CD14-positive monocyte (primary cell): Measurements from ENCODE around the gene METTL25. TPM values are rescaled to one million over a fixed set of nuclear protein-coding genes. Genes with fewer than 3 reads are reported as not detected.

Source experiments
- DNase-seq, 3 donors: peaks; one replicate each; pipeline ENCODE4 v3.0.0-alpha.2; 2011 to 2022
- H2AFZ ChIP-seq: 2 replicates; pipeline ENCODE4 v1.6.0; 2012; ENCODE audit warnings: mild to moderate bottlenecking, low read depth, low read length, inconsistent platforms; ENCODE audit not compliant: insufficient read depth, poor library complexity, severe bottlenecking
- H3K27ac ChIP-seq, 2 donors: 1 replicate in 1 of 2; 2 replicates in 1 of 2; pipeline ENCODE4 v1.5.1; 2012 to 2013; ENCODE audit warnings: low read length in 2 of 2, control low read depth in 1 of 2, inconsistent platforms in 1 of 2, low read depth in 1 of 2, mild to moderate bottlenecking in 1 of 2
- H3K27me3 ChIP-seq, 2 donors: one replicate each; pipeline versions ENCODE4 v1.6.0 to v1.6.1; 2011 to 2013; ENCODE audit warnings: low read length in 2 of 2; ENCODE audit not compliant: control insufficient read depth in 2 of 2, insufficient read depth in 2 of 2
- H3K36me3 ChIP-seq, 2 donors: replicated peaks in 1 of 2; 1 replicate in 1 of 2; 2 replicates in 1 of 2; pipeline versions ENCODE4 v1.5.1 to v1.6.1; 2012 to 2013; ENCODE audit warnings: low read length in 2 of 2, control low read depth in 1 of 2, inconsistent platforms in 1 of 2, mild to moderate bottlenecking in 1 of 2; ENCODE audit not compliant: insufficient read depth in 2 of 2, control insufficient read depth in 1 of 2
- H3K4me1 ChIP-seq, 2 donors: 1 replicate in 1 of 2; 2 replicates in 1 of 2; pipeline versions ENCODE4 v1.5.1 to v1.6.1; 2012 to 2013; ENCODE audit warnings: low read length in 2 of 2, control low read depth in 1 of 2, inconsistent platforms in 1 of 2, mild to moderate bottlenecking in 1 of 2, moderate library complexity in 1 of 2; ENCODE audit not compliant: insufficient read depth in 2 of 2, control insufficient read depth in 1 of 2
- H3K4me2 ChIP-seq: replicated peaks from 2 replicates; pipeline ENCODE3; 2012; ENCODE audit warnings: low read length, moderate library complexity, mild to moderate bottlenecking; ENCODE audit not compliant: poor library complexity, severe bottlenecking; ENCODE audit errors: extremely low read depth
- H3K4me3 ChIP-seq, 3 experiments: fragments of 200-600 bp in 1 of 3; sonication (generic) in 1 of 3; replicated peaks in 1 of 3; 1 replicate in 2 of 3; 2 replicates in 1 of 3; pipeline ENCODE4 v1.5.1; 2011 to 2013; ENCODE audit warnings: low read length in 3 of 3, mild to moderate bottlenecking in 3 of 3, control low read depth in 2 of 3, low read depth in 2 of 3, inconsistent platforms in 1 of 3, moderate library complexity in 1 of 3
- H3K79me2 ChIP-seq: 2 replicates; pipeline ENCODE4 v1.6.0; 2012; ENCODE audit warnings: mild to moderate bottlenecking, control low read depth, inconsistent platforms, low read length, moderate library complexity; ENCODE audit not compliant: insufficient read depth
- H3K9ac ChIP-seq: 2 replicates; pipeline ENCODE4 v1.6.0; 2017; ENCODE audit warnings: low read length, mild to moderate bottlenecking; ENCODE audit not compliant: insufficient read depth, poor library complexity, severe bottlenecking
- H3K9me3 ChIP-seq, 2 donors: replicated peaks in 1 of 2; 1 replicate in 1 of 2; 2 replicates in 1 of 2; pipeline versions ENCODE4 v1.5.1 to v1.6.1; 2012 to 2013; ENCODE audit warnings: low read length in 2 of 2, control low read depth in 1 of 2; ENCODE audit not compliant: control insufficient read depth in 1 of 2, insufficient read depth in 1 of 2
- H4K20me1 ChIP-seq: 2 replicates; pipeline ENCODE4 v1.6.0; 2012; ENCODE audit warnings: mild to moderate bottlenecking, low read length, control low read depth, moderate library complexity; ENCODE audit not compliant: insufficient read depth
- H3K27ac Mint-ChIP-seq, 7 donors: one replicate each; pipeline ENCODE4 v1.8.0; 2020; ENCODE audit warnings: mild to moderate bottlenecking in 7 of 7, mixed read lengths in 7 of 7, moderate library complexity in 6 of 7, inconsistent platforms in 2 of 7
- H3K27me3 Mint-ChIP-seq, 3 donors: one replicate each; pipeline ENCODE4 v1.8.0; 2021 to 2022; ENCODE audit warnings: low read depth in 3 of 3, mild to moderate bottlenecking in 3 of 3, mixed read lengths in 3 of 3, moderate library complexity in 3 of 3, inconsistent platforms in 1 of 3
- H3K36me3 Mint-ChIP-seq, 2 donors: one replicate each; pipeline ENCODE4 v1.8.0; 2020; ENCODE audit warnings: mixed read lengths in 2 of 2, inconsistent platforms in 1 of 2, mild to moderate bottlenecking in 1 of 2
- H3K4me1 Mint-ChIP-seq: one replicate; pipeline ENCODE4 v1.8.0; 2020; ENCODE audit warnings: mild to moderate bottlenecking, mixed read lengths
- H3K4me3 Mint-ChIP-seq, 2 donors: one replicate each; pipeline ENCODE4 v1.8.0; 2020; ENCODE audit warnings: mild to moderate bottlenecking in 2 of 2, mixed read lengths in 2 of 2, moderate library complexity in 1 of 2
- H3K9me3 Mint-ChIP-seq, 7 donors: one replicate each; pipeline ENCODE4 v1.8.0; 2020 to 2022; ENCODE audit warnings: mixed read lengths in 7 of 7, mild to moderate bottlenecking in 6 of 7, moderate library complexity in 6 of 7, inconsistent platforms in 2 of 7
- CTCF ChIP-seq: fragments of 200-600 bp; IDR thresholded peaks from one replicate; pipeline ENCODE4 v1.8.0; 2022; ENCODE audit warnings: antibody characterized with exemption, mild to moderate bottlenecking
- WGBS: methylation state at CpG from one replicate; pipeline ENCODE4 v1.1.5; 2013; ENCODE audit warnings: missing lambda C conversion rate; ENCODE audit not compliant: insufficient coverage; 5-methylcytosine and 5-hydroxymethylcytosine counted together
- intact Hi-C, 2 donors: fragments of 100-400 bp; cut with micrococcal nuclease; formaldehyde crosslinking; loops; one replicate each; pipeline versions ENCODE4 v1.15.0 to v1.15.1; 2023
- polyA plus RNA-seq, 3 donors: library from polyadenylated mRNA; depleted of rRNA in 1 of 3; unstranded in 2 of 3; stranded (reverse) in 1 of 3; fragments of 300-500 nt in 2 of 3; fragments of >200 nt in 1 of 3; fragmentation: Illumina TruSeq in 2 of 3; gene quantifications; 1 replicate in 2 of 3; 2 replicates in 1 of 3; pipeline ENCODE4 v1.2.3, GENCODE V29; 2012 to 2021

Gene METTL25
- polyA plus RNA-seq, 3 donors = 7.0 to 12.2 (median 8.1) TPM

GRCh38 chr12:82398879-82399278, 40.5 kb downstream of the METTL25 start:
- Mint-ChIP-seq H3K27ac (no peak overlapping the region), H3K36me3 (peaks cover 28 to 30% of the 10 kb centered on the region in 2 donors), H3K9me3 (no peaks in the 10 kb centered on the region), H3K4me3 (no peak overlapping the region), H3K27me3 (no peaks in the 10 kb centered on the region), H3K4me1 (no peaks in the 10 kb centered on the region)
- Histone ChIP-seq H3K4me1 (no peaks in the 10 kb centered on the region), H3K36me3 (peaks cover 12 to 26% of the 10 kb centered on the region in 2 donors), H2AFZ (no peak overlapping the region), H3K4me3 (no peak overlapping the region), H4K20me1 (no peaks in the 10 kb centered on the region), H3K4me2 (no peak overlapping the region), H3K79me2 (no peaks in the 10 kb centered on the region), H3K9ac (no peak overlapping the region), H3K9me3 (no peaks in the 10 kb centered on the region), H3K27me3 (no peaks in the 10 kb centered on the region), H3K27ac (no peak overlapping the region)
- intact Hi-C loops = no loop called here
- no peak for DNase-seq
- no peak for TF ChIP-seq CTCF

- peaks cover 23 to 26% of the 10 kb centered on the region in 2 donors for H3K36me3 Mint-ChIP-seq
- H3K79me2 ChIP-seq = no peaks in the 10 kb centered on the region
- H3K4me1 ChIP-seq = no peaks in the 10 kb centered on the region
- no peak overlapping the region for H3K27ac Mint-ChIP-seq
- no peaks in the 10 kb centered on the region for H3K27me3 Mint-ChIP-seq
- no peak overlapping the region for H3K4me3 Mint-ChIP-seq
- no peaks in the 10 kb centered on the region for H4K20me1 ChIP-seq
- no peaks in the 10 kb centered on the region for H3K9me3 Mint-ChIP-seq
- no peak overlapping the region for H3K4me3 ChIP-seq
- H3K36me3 ChIP-seq = peaks cover 8 to 11% of the 10 kb centered on the region in 2 donors
- H3K9ac ChIP-seq = no peak overlapping the region
- no peak overlapping the region for H3K27ac ChIP-seq
- no peaks in the 10 kb centered on the region for H3K4me1 Mint-ChIP-seq
- no peaks in the 10 kb centered on the region for H3K27me3 ChIP-seq
- no peak overlapping the region for H3K4me2 ChIP-seq
- DNase-seq = no peak
- H2AFZ ChIP-seq = no peak overlapping the region
- TF ChIP-seq CTCF = no peak
- H3K9me3 ChIP-seq = no peaks in the 10 kb centered on the region
- no CpG with 5 or more reads among the region's 2 CpGs for WGBS
- intact Hi-C loops = no loop called here
These were observed 42.5 kb downstream of the METTL25 start for GRCh38 chr12:82400819-82401218.
